Right cardiac atrium (tissue), 5 donors: Measurements from ENCODE around the gene MAPK4. TPM values are rescaled to one million over a fixed set of nuclear protein-coding genes. Genes with fewer than 3 reads are reported as not detected.

ENCODE experiments used
- ATAC-seq, 2 donors: fragments of 200-7000 bp; cut with Tn5 transposase; one replicate each; pipeline versions ENCODE4 v1.8.0 to v1.9.1; 2020; ENCODE audit warnings: moderate library complexity in 2 of 2, mild to moderate bottlenecking in 1 of 2
- DNase-seq, 3 donors: peaks; one replicate each; pipeline ENCODE4 v3.0.0-alpha.2; 2020
- H3K27ac ChIP-seq: one replicate; pipeline ENCODE4 v1.5.1; 2013; ENCODE audit warnings: mild to moderate bottlenecking, low read length, control low read depth, moderate library complexity
- H3K27me3 ChIP-seq: one replicate; pipeline ENCODE4 v1.6.1; 2013; ENCODE audit not compliant: control insufficient read depth, insufficient read depth
- H3K4me1 ChIP-seq: one replicate; pipeline ENCODE4 v1.6.1; 2013; ENCODE audit warnings: low read length; ENCODE audit not compliant: control insufficient read depth, insufficient read depth
- H3K4me3 ChIP-seq: one replicate; pipeline ENCODE4 v1.5.1; 2013; ENCODE audit warnings: low read length, control low read depth
- H3K9me3 ChIP-seq: one replicate; pipeline ENCODE4 v1.6.1; 2013; ENCODE audit warnings: low read length; ENCODE audit not compliant: control insufficient read depth
- WGBS: extraction: QIAGEN DNeasy Blood & Tissue Kit; methylation state at CpG from one replicate; pipeline ENCODE4 v1.1.7; 2013; 5-methylcytosine and 5-hydroxymethylcytosine counted together
- intact Hi-C, 4 donors: fragments of 100-400 bp; cut with DNase I; formaldehyde crosslinking; loops; one replicate each; pipeline versions ENCODE4 v1.11.0 to v1.14.0; 2022 to 2023
- polyA plus RNA-seq: library from polyadenylated mRNA; stranded (reverse); fragments of 200-250 nt; gene quantifications from one replicate; pipeline ENCODE4 v1.2.3, GENCODE V29; 2013
- total RNA-seq, 4 donors: library from RNA; stranded (reverse); fragmentation: NEBNext Ultra II Directional; extraction: Animal tissue kit (Norgen Biotek cat#: 25700); gene quantifications; one replicate each; pipeline ENCODE4 v1.2.1, GENCODE V29; 2021
- donor health status: healthy with polysubstance abuse.
- donor health status: DM: no; HTN: yes; CAD: no.
- donor health status: DM: no; HTN: no; CAD: no.
- donor health status: DM: no; HTN: yes; CAD: no; lungs with severe emphysema.
- donor health status: DM: yes; HTN: yes; CAD: no.

The MAPK4 gene
- total and polyA plus RNA-seq, 5 donors = 15.5 to 73.9 (median 29.1) TPM

GRCh38 chr18:50738098-50738757 is 178.3 kb downstream of the MAPK4 start:
- intact Hi-C loops = no loop called here
- no peak overlapping the region for H3K27ac ChIP-seq
- H3K27me3 ChIP-seq = no peaks in the 10 kb centered on the region
- no peaks in the 10 kb centered on the region for H3K4me1 ChIP-seq
- ATAC-seq (no peak), DNase-seq (no peak)
- no peak overlapping the region for H3K4me3 ChIP-seq
- WGBS = 57% methylated on average over 7 of the region's 7 CpGs
- H3K9me3 ChIP-seq = no peaks in the 10 kb centered on the region

GRCh38 chr18:50742952-50743351 is 183.1 kb downstream of the MAPK4 start:
- no peak overlapping the region for H3K27ac ChIP-seq
- no peak overlapping the region for H3K4me3 ChIP-seq
- DNase-seq (no peak), ATAC-seq (no peak)
- intact Hi-C loops = no loop called here
- no peaks in the 10 kb centered on the region for H3K27me3 ChIP-seq
- no peaks in the 10 kb centered on the region for H3K9me3 ChIP-seq
- no peaks in the 10 kb centered on the region for H3K4me1 ChIP-seq

GRCh38 chr18:50744253-50744652 is 184.4 kb downstream of the MAPK4 start:
- DNase-seq (no peak), ATAC-seq (no peak)
- WGBS = 88% methylated on average over 4 of the region's 4 CpGs
- Histone ChIP-seq H3K27ac (no peak overlapping the region), H3K9me3 (no peaks in the 10 kb centered on the region), H3K4me1 (no peaks in the 10 kb centered on the region), H3K27me3 (no peaks in the 10 kb centered on the region), H3K4me3 (no peak overlapping the region)
- intact Hi-C loops = no loop called here

GRCh38 chr18:50745945-50746344 is 186.1 kb downstream of the MAPK4 start:
- no peak overlapping the region for H3K4me3 ChIP-seq
- no peak for ATAC-seq
- no peak overlapping the region for H3K27ac ChIP-seq
- H3K4me1 ChIP-seq = no peaks in the 10 kb centered on the region
- intact Hi-C loops = no loop called here
- H3K9me3 ChIP-seq = no peaks in the 10 kb centered on the region
- H3K27me3 ChIP-seq = no peaks in the 10 kb centered on the region
- 61% methylated on average over 5 of the region's 5 CpGs for WGBS
- no peak for DNase-seq

- DNase-seq (no peak), ATAC-seq (no peak)
- H3K27ac ChIP-seq = no peak overlapping the region
- no peaks in the 10 kb centered on the region for H3K9me3 ChIP-seq
- WGBS = 0% methylated on average over 1 of the region's 1 CpG
- intact Hi-C loops = no loop called here
- no peaks in the 10 kb centered on the region for H3K4me1 ChIP-seq
- no peak overlapping the region for H3K4me3 ChIP-seq
- no peaks in the 10 kb centered on the region for H3K27me3 ChIP-seq
These were observed 188.0 kb downstream of the MAPK4 start for GRCh38 chr18:50747849-50748242.

GRCh38 chr18:50748243-50749229 is 188.6 kb downstream of the MAPK4 start:
- Histone ChIP-seq H3K4me1 (no peaks in the 10 kb centered on the region), H3K27me3 (no peaks in the 10 kb centered on the region), H3K27ac (no peak overlapping the region), H3K4me3 (no peak overlapping the region), H3K9me3 (no peaks in the 10 kb centered on the region)
- 38% methylated on average over 9 of the region's 9 CpGs for WGBS
- ATAC-seq = no peak
- intact Hi-C loops = no loop called here
- no peak for DNase-seq

- Histone ChIP-seq H3K4me1 (no peaks in the 10 kb centered on the region), H3K9me3 (no peaks in the 10 kb centered on the region), H3K27ac (no peak overlapping the region), H3K4me3 (no peak overlapping the region), H3K27me3 (no peaks in the 10 kb centered on the region)
- ATAC-seq (no peak), DNase-seq (no peak)
- intact Hi-C loops = no loop called here
- WGBS = 65% methylated on average over 5 of the region's 5 CpGs
These were observed 189.5 kb downstream of the MAPK4 start for GRCh38 chr18:50749421-50749820.

GRCh38 chr18:50749945-50750344 is 190.1 kb downstream of the MAPK4 start:
- H3K9me3 ChIP-seq = no peaks in the 10 kb centered on the region
- no peak overlapping the region for H3K27ac ChIP-seq
- 39% methylated on average over 4 of the region's 4 CpGs for WGBS
- ATAC-seq (no peak), DNase-seq (no peak)
- intact Hi-C loops = no loop called here
- H3K4me3 ChIP-seq = no peak overlapping the region
- H3K4me1 ChIP-seq = no peaks in the 10 kb centered on the region
- no peaks in the 10 kb centered on the region for H3K27me3 ChIP-seq

GRCh38 chr18:50750546-50750945 is 190.7 kb downstream of the MAPK4 start:
- Histone ChIP-seq H3K4me1 (no peaks in the 10 kb centered on the region), H3K27me3 (no peaks in the 10 kb centered on the region), H3K9me3 (no peaks in the 10 kb centered on the region), H3K27ac (no peak overlapping the region), H3K4me3 (no peak overlapping the region)
- DNase-seq = no peak
- WGBS = 81% methylated on average over 2 of the region's 2 CpGs
- intact Hi-C loops = no loop called here
- ATAC-seq = no peak

- Histone ChIP-seq H3K4me3 (no peak overlapping the region), H3K4me1 (no peaks in the 10 kb centered on the region), H3K9me3 (no peaks in the 10 kb centered on the region), H3K27me3 (no peaks in the 10 kb centered on the region), H3K27ac (no peak overlapping the region)
- WGBS = 32% methylated on average over 5 of the region's 5 CpGs
- intact Hi-C loops = no loop called here
- ATAC-seq = no peak
- no peak for DNase-seq
These were observed 191.6 kb downstream of the MAPK4 start for GRCh38 chr18:50751490-50751889.

- H3K27me3 ChIP-seq = no peaks in the 10 kb centered on the region
- H3K4me1 ChIP-seq = no peaks in the 10 kb centered on the region
- intact Hi-C loops = no loop called here
- no peaks in the 10 kb centered on the region for H3K9me3 ChIP-seq
- no peak for ATAC-seq
- 76% methylated on average over 1 of the region's 1 CpG for WGBS
- H3K27ac ChIP-seq = no peak overlapping the region
- no peak overlapping the region for H3K4me3 ChIP-seq
- DNase-seq = no peak
These were observed 192.1 kb downstream of the MAPK4 start for GRCh38 chr18:50751947-50752346.
